Effector CD4-positive, alpha-beta T cell (primary cell): ENCODE data around the gene SPRED3.
"Not testable (repeated sequence)": the region's sequence is repeated elsewhere in the genome, so short reads cannot be mapped to it uniquely, and the experiment has no call there.

Experiments used
- DNase-seq: peaks from one replicate; pipeline ENCODE4 v3.0.0-alpha.2; 2020

Gene SPRED3

GRCh38 chr19:38422438-38422837 is 33.9 kb downstream of the SPRED3 start:
- no peak for DNase-seq

DNA sequence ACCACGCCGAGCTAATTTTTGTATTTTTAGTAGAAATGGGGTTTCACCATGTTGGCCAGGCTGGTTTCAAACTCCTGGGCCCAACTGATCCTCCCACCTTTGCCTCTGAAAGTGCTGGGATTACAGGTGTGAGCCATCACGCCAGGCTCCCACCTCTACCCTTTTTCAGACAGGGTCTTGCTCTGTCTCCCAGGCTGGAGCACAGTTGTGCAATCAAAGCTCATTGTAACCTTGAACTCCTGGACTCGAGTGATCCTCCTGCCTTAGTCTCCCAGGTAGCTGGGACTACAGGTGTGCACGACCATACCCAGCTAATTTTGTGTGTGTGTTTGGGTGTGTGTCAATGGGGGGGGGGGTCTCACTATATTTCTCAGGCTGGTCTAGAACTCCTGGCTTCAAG is 35.8 kb downstream of the SPRED3 start:
- no peak for DNase-seq

- no peak for DNase-seq
Observed at GRCh38 chr19:38425222-38425809, 36.8 kb downstream of the SPRED3 start.

GRCh38 chr19:38425810-38426466 is 37.4 kb downstream of the SPRED3 start, which contains the start of gene RASGRP4:
TSS of gene RASGRP4 (minus strand) at chr19:38426219. CDS start at chr19:38426091, 128 bp downstream.
- DNase-seq, result peak; percentile 14

DNA sequence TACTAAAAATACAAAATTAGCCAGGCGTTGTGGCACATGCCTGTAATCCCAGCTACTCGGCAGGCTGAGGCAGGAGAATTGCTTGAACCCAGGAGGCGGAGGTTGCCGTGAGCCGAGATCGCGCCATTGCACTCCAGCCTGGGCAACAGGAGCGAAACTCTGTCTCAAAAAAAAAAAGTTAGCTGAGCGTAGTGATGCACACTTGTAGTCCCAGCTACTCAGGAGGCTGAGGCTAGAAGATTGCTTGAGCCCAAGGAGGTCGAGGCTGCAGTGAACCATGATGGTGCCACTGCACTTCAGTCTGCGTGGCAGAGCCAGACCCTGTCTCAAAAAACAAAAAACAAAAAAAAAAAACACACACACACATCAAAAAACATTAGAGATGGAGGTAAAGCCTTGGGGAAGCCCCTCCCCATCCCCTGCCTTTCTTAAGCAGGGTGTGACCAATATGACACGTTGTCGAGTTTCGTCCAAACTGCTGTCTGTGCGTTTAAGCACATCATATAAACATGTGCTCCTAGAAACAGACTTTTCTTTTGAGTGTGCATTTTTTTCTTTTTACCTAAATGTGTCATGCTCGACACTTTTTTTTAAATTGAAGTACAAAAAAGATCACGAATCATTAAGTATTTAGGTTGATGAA is 38.7 kb downstream of the SPRED3 start:
- DNase-seq, result not testable (repeated sequence)

DNA sequence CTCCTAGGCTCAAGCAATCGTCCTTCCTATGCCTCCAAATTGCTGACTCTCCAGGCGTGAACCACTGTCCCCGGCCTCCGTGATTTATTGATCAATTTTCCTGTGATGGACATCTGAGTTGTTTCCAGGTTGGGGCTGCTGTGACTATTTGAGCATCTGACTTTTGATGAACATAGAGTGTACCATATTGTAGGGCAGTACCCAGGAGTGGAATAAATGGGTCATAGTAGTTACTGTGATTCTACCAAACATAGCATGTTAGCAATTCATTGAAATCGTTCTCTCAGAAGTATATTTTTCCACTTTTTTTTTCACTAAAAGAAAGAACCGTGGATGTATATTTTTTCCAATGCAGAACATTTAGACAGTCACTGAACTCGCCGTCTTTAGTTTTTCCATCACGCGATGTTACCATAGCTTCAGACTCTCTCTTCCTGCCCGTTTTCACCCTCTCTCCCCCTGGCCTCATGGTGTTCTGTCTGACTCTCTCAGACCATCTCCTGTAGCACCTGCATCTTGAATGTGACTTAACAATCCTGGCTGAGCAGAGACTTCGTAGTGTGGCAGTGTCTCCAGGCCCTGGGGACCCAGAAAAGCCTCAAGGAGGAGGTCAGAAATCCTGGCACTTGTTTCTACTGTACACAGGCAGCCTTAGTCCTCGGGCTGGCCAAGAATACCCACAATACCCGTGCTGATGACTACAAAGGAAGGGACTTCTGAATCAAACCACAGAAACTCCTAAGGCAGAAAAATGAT is 40.7 kb downstream of the SPRED3 start:
- no peak for DNase-seq

DNA sequence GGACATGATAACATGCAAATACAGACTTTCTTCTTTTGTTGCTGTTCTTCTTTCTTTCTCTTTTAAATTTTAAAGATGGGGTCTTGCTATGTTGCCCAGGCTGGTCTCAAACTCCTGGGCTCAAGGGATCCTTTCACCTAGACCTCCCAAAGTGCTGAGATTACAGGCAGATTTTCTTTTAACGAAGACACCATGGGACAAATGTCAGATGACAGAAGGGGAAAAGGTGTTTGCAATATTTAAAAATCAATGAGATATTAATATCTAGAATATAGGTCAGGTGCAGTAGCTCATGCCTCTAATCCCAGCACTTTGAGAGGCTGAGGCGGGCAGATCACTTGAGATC is 41.3 kb downstream of the SPRED3 start:
- no peak for DNase-seq

DNA sequence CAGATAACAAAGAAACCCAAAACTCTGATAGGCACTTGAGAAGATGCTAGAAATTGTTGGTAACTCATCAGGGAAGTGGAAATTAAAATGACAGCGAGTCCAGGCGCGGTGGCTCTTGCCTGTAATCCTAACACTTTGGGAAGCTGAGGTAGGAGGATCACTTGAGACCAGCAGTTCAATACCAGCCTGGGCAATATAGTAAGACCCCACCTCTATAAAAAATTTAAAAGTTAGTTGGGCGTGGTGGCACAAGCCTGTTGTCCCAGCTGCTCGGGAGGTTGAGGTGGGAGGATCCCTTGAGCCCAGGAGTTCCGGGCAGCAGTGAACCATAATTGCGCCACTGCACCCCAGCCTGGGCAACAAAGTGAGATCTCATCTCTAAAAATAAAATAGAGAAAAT is 42.4 kb downstream of the SPRED3 start:
- no peak for DNase-seq

DNA sequence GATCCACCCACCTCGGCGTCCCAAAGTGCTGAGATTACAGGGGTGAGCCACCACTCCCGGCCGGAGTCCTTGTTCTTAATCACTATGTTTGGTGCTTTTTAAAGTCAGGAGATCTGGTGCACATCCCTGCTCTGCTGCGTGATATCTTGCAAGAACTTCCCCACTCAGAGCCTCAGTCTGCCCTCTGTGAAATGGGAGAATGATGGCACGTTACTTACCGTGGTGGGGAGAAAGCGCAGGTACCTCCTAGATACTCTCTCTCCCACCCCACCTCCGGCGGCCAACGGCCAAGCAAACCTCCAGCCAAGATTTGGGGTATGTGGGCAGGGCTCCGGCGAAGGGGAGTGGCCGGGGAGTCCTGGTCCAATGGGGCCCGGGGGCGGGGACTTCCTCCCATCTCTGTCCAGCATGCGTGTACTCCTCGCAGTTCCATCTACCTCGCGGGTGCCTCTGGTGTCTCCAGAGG is 44.8 kb downstream of the SPRED3 start, which contains the start of gene RYR1:
RYR1 (plus strand) TSS at position 424 of the 466 bp plus-strand sequence. CDS start 139 bp downstream, outside the sequence.
- DNase-seq, result no peak

GRCh38 chr19:38434549-38435051 is 46.1 kb downstream of the SPRED3 start:
- DNase-seq, result no peak

- no peak for DNase-seq
Observed at GRCh38 chr19:38437295-38437694, 48.8 kb downstream of the SPRED3 start.

DNA sequence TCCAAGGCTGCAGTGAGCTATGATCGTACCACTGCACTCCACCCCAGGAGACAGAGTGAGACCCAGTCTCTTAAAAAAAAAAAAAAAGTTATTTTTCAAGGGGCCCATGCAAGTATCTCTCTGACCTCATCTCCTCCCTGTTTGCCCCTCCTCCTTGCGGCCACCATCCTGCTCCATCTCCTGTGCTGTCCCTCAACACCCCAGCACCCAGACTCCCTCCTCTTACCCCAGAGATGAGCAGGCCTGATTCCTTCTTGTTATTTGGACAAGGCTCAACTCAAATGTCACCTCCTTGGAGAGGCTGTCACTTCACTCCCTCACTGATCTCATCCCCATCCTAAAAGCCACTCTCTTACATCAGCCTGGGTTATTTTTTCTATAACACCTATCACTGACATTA is 49.4 kb downstream of the SPRED3 start:
- no peak for DNase-seq

DNA sequence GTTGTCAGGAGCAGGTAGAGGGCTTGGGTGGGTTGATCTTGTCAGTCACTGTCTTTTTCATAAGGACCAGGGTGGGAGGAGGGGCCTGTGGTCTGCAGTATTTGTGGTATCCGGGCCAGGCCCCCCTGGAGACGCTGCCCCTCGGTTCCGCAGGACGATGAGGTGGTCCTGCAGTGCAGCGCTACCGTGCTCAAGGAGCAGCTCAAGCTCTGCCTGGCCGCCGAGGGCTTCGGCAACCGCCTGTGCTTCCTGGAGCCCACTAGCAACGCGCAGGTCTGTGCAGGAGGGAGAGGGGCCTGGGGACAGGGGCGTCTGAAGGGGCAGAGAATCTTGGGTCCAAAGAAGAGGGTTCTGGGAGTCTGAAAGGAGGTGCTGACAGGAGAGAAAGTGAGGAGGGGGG is 52.1 kb downstream of the SPRED3 start:
- no peak for DNase-seq

DNA sequence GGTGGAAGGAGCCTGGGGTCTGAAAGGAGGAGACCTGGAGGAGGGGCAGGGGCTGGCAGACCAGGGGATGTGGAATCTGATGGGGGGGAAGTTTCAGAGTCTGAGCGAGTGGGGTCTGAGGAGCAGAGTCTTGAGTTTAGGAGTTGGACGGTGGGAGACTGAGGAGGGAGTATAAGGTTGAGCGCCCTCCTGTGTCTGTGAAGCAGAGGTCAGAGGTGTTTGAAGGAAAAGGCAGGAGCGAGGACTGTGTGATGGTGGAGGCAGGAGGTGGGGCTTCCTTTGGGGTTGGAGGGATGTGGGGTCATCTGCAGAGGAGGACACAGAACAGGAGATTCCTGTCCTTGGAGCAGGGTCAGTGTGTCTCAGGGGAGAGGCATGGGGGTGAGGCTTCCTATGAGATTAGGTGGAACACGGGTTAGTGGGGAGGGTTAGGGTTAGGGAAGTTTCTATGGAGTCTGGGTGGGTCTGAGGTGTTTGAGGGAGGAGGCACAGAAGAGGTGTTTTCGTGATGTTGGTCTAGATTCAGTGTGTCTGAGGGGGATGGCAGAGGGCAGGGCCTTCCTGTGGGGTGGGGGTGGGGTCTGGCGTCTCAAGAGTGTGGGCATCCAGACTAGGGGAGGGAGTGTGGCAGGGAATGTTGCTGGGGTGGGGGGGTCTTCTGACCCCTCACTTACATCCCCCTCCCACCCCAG is 53.3 kb downstream of the SPRED3 start:
- DNase-seq, result no peak

DNA sequence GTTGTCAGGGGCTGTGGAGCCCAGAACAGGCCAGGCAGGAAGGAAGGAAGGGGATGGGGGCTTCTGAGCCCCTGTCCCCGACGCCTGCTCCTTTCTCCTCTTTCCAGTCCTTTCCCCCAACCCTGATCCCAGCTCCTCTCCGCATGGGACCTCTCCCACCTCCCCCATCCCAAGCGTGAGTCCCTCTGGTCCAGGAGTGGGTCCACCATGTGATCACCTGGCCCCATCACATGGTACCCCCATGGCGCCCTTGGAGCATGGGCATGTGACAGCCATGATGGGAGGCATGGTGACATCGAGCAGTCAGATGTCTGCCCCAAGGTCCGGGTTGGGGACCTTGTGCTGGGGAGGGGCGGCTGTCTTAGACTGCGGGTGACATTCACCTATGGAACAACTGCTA is 54.2 kb downstream of the SPRED3 start:
- DNase-seq, result no peak

GRCh38 chr19:38443458-38443999 is 55.0 kb downstream of the SPRED3 start:
- no peak for DNase-seq

GRCh38 chr19:38444026-38444425 is 55.5 kb downstream of the SPRED3 start:
- no peak for DNase-seq

- DNase-seq, result no peak
Observed at GRCh38 chr19:38445362-38445761, 56.9 kb downstream of the SPRED3 start.

DNA sequence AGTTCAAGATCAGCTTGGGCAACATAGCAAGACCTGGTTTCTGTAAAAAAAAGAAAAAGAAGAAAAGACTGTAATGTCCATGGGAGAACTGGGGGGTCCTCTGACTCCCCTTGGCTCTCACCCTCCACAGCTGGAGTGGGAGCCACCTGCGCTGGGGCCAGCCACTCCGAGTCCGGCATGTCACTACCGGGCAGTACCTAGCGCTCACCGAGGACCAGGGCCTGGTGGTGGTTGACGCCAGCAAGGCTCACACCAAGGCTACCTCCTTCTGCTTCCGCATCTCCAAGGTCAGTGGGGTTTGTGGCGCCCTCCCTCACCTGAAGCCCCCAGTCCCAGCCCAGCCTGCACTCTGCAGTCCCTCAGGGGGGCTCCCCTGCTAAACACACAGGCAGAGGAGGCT is 59.7 kb downstream of the SPRED3 start:
- no peak for DNase-seq
